ENCODE data around the gene KDM3B.

KDM3B gene

DNA sequence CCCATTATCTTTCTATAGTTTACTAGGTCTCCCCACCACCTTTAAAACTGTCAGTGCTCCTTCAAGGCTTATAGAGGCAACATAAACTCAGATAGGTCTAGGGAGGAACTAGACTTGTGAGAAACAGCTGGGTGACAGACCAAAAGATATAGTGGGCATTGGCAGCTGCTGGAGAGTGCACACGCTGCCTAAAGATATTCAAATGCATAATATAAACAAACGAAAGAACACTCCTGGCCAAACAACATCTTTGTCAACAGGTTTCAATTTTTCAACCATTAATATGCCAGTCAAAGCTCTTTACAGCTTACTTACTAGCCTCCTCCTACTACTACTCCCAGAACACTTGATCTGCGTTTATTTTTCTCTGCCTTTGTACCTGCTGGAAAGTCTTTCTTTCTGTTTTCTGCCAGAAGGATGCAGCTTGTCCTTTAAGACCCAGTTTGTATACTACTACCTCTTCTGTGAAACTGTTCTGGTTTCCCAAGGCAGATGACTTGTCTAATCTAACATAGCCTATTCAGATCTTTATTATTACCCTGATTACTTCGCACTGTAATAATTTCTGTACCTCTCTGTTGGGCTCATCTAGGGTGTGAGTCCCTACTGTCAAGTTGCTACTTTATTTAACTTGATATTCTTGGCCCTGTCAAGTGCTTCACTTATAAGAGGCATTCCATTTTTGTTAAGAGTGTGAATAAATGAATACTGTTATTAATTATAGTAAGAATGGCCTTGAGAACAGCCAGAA lies 14.3 kb downstream of the KDM3B start:
- Histone ChIP-seq H3K9me2 (replicated peaks; ENCODE audit: control insufficient read depth, low read length) (no peaks in the 10 kb centered on the region), H3K4me1 (ENCODE audit: control insufficient read depth, low read length) (peaks cover 16% of the 10 kb centered on the region), H3K4me3 (ENCODE audit: low read length) (no peak overlapping the region), H3F3A (ENCODE audit: control insufficient read depth, insufficient read depth) (no peaks in the 10 kb centered on the region), H3K9me3 (ENCODE audit: control insufficient read depth, insufficient read depth, low read length) (no peaks in the 10 kb centered on the region), H4K20me1 (ENCODE audit: control insufficient read depth, insufficient read depth, low read depth, low read length) (peaks cover 12% of the 10 kb centered on the region), H3K4me2 (ENCODE audit: low read length) (no peak overlapping the region), H3K27me3 (ENCODE audit: control insufficient read depth, low read length) (no peaks in the 10 kb centered on the region), H3K27ac (ENCODE audit: low read depth, low read length) (no peak overlapping the region), H3K36me3 (ENCODE audit: control insufficient read depth, low read length) (peaks cover 4% of the 10 kb centered on the region), H3K79me2 (ENCODE audit: control insufficient read depth, low read length) (peaks cover 97% of the 10 kb centered on the region)
- TF ChIP-seq CTCF (IDR thresholded peaks at IDR 0.05; ENCODE audit: low read depth, low read length, poor library complexity, severe bottlenecking) = no peak
- TF ChIP-seq EZH2phosphoT487 (IDR thresholded peaks at IDR 0.05; ENCODE audit: borderline replicate concordance, low read length) = no peak

- Histone ChIP-seq H3K4me2 (ENCODE audit: low read length) (peak overlapping the region; percentile 28), H3K4me3 (ENCODE audit: low read length) (no peak overlapping the region), H3K79me2 (ENCODE audit: control insufficient read depth, low read length) (peaks cover 90% of the 10 kb centered on the region), H3K4me1 (ENCODE audit: control insufficient read depth, low read length) (peaks cover 16% of the 10 kb centered on the region), H3K27ac (ENCODE audit: low read depth, low read length) (no peak overlapping the region), H3K27me3 (ENCODE audit: control insufficient read depth, low read length) (no peaks in the 10 kb centered on the region), H3K9me2 (replicated peaks; ENCODE audit: control insufficient read depth, low read length) (no peaks in the 10 kb centered on the region), H3K36me3 (ENCODE audit: control insufficient read depth, low read length) (peaks cover 13% of the 10 kb centered on the region), H3F3A (ENCODE audit: control insufficient read depth, insufficient read depth) (no peaks in the 10 kb centered on the region), H3K9me3 (ENCODE audit: control insufficient read depth, insufficient read depth, low read length) (no peaks in the 10 kb centered on the region), H4K20me1 (ENCODE audit: control insufficient read depth, insufficient read depth, low read depth, low read length) (peaks cover 12% of the 10 kb centered on the region)
- no peak for TF ChIP-seq CTCF (IDR thresholded peaks at IDR 0.05; ENCODE audit: low read depth, low read length, poor library complexity, severe bottlenecking)
- no peak for TF ChIP-seq EZH2phosphoT487 (IDR thresholded peaks at IDR 0.05; ENCODE audit: borderline replicate concordance, low read length)
These were observed 16.8 kb downstream of the KDM3B start for GRCh38 chr5:138369261-138369660.

DNA sequence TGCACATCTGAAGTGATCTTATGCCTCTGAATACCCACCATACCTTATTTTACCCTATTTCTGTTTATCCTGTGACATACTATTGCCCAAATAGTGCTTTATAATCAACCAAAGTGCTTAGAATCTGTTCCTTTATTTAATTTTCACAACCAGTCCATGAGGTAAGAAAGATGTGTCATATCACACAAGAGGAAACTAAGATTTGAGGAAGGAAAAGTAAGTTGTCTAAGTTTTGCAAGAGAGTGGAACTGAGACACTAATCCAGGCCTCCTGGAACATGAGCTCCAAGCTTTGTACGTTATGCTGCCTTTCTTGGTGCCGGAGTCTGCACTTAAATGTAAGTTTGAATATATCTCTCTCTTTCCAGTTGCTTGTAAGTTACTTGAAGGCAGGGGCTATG lies 17.2 kb downstream of the KDM3B start:
- H3K4me2 ChIP-seq (ENCODE audit: low read length) = peak overlapping the region; percentile 28
- no peaks in the 10 kb centered on the region for H3K9me2 ChIP-seq (replicated peaks; ENCODE audit: control insufficient read depth, low read length)
- peaks cover 16% of the 10 kb centered on the region for H3K4me1 ChIP-seq (ENCODE audit: control insufficient read depth, low read length)
- no peaks in the 10 kb centered on the region for H3K27me3 ChIP-seq (ENCODE audit: control insufficient read depth, low read length)
- H3K27ac ChIP-seq (ENCODE audit: low read depth, low read length) = no peak overlapping the region
- H3K4me3 ChIP-seq (ENCODE audit: low read length) = no peak overlapping the region
- peaks cover 17% of the 10 kb centered on the region for H3K36me3 ChIP-seq (ENCODE audit: control insufficient read depth, low read length)
- TF ChIP-seq EZH2phosphoT487 (IDR thresholded peaks at IDR 0.05; ENCODE audit: borderline replicate concordance, low read length) (no peak), CTCF (IDR thresholded peaks at IDR 0.05; ENCODE audit: low read depth, low read length, poor library complexity, severe bottlenecking) (no peak)
- H4K20me1 ChIP-seq (ENCODE audit: control insufficient read depth, insufficient read depth, low read depth, low read length) = peaks cover 10% of the 10 kb centered on the region
- peaks cover 85% of the 10 kb centered on the region for H3K79me2 ChIP-seq (ENCODE audit: control insufficient read depth, low read length)
- H3F3A ChIP-seq (ENCODE audit: control insufficient read depth, insufficient read depth) = no peaks in the 10 kb centered on the region
- H3K9me3 ChIP-seq (ENCODE audit: control insufficient read depth, insufficient read depth, low read length) = no peaks in the 10 kb centered on the region
